GM23338 (cell line): ENCODE measurements around the gene WWOX. TPM values are rescaled to one million over a fixed set of nuclear protein-coding genes. Genes with fewer than 3 reads are reported as not detected.

ENCODE experiments used
- ATAC-seq: fragments of 200-7000 bp; cut with Tn5 transposase; 3 replicates; pipeline ENCODE4 v1.9.1; 2020
- DNase-seq: peaks from one replicate; pipeline ENCODE4 v3.0.0-alpha.2; 2015; ENCODE audit warnings: low spot score
- H2AFZ ChIP-seq: fragments of 200-600 bp; sonication (generic); 2 replicates; pipeline ENCODE4 v1.8.0; 2016; ENCODE audit warnings: antibody characterized with exemption, mild to moderate bottlenecking, moderate library complexity
- H3F3A ChIP-seq: fragments of 200-600 bp; sonication (generic); replicated peaks from 2 replicates; pipeline ENCODE4 v1.8.0; 2017; ENCODE audit warnings: antibody characterized with exemption, mixed run types, low read depth
- H3K27ac ChIP-seq: fragments of 200-600 bp; sonication (generic); 2 replicates; pipeline ENCODE4 v1.6.1; 2016; ENCODE audit warnings: low read depth
- H3K27me3 ChIP-seq: fragments of 200-600 bp; sonication (generic); 2 replicates; pipeline ENCODE4 v1.8.0; 2016; ENCODE audit warnings: mild to moderate bottlenecking, mixed run types, moderate library complexity; ENCODE audit not compliant: insufficient read depth
- H3K36me3 ChIP-seq: fragments of 200-600 bp; sonication (generic); 2 replicates; pipeline ENCODE4 v1.8.0; 2016; ENCODE audit warnings: mild to moderate bottlenecking; ENCODE audit not compliant: insufficient read depth
- H3K4me1 ChIP-seq: fragments of 200-600 bp; sonication (generic); 2 replicates; pipeline ENCODE4 v1.8.0; 2016; ENCODE audit warnings: mild to moderate bottlenecking, moderate library complexity; ENCODE audit not compliant: insufficient read depth
- H3K4me2 ChIP-seq: fragments of 200-600 bp; sonication (generic); 2 replicates; pipeline ENCODE4 v1.7.1; 2017; ENCODE audit warnings: mixed run types
- H3K4me3 ChIP-seq: fragments of 200-600 bp; sonication (generic); 2 replicates; pipeline ENCODE4 v1.6.1; 2016; ENCODE audit warnings: mixed run types
- H3K79me2 ChIP-seq: fragments of 200-600 bp; sonication (generic); replicated peaks from 2 replicates; pipeline ENCODE4 v1.8.0; 2017; ENCODE audit warnings: mild to moderate bottlenecking; ENCODE audit not compliant: insufficient read depth
- H3K9me2 ChIP-seq: fragments of 200-600 bp; sonication (generic); 2 replicates; pipeline ENCODE4 v1.8.0; 2017; ENCODE audit not compliant: insufficient read depth
- H4K20me1 ChIP-seq: fragments of 200-600 bp; sonication (generic); replicated peaks from 2 replicates; pipeline ENCODE4 v1.8.0; 2017; ENCODE audit warnings: mild to moderate bottlenecking; ENCODE audit not compliant: insufficient read depth
- H3K27ac Mint-ChIP-seq: 2 replicates; pipeline ENCODE4 v1.8.0; 2020; ENCODE audit warnings: inconsistent platforms, mild to moderate bottlenecking, moderate library complexity, mixed read lengths
- H3K27me3 Mint-ChIP-seq: 3 replicates; pipeline ENCODE4 v1.8.0; 2022; ENCODE audit warnings: low read depth, mild to moderate bottlenecking, moderate library complexity, mixed read lengths, inconsistent platforms; ENCODE audit not compliant: insufficient read depth, poor library complexity
- H3K36me3 Mint-ChIP-seq: 3 replicates; pipeline ENCODE4 v1.8.0; 2021; ENCODE audit warnings: low read depth, mild to moderate bottlenecking, inconsistent platforms, moderate library complexity, mixed read lengths
- H3K4me1 Mint-ChIP-seq: 3 replicates; pipeline ENCODE4 v1.8.0; 2020; ENCODE audit warnings: mild to moderate bottlenecking, inconsistent platforms, mixed read lengths
- H3K4me3 Mint-ChIP-seq: 3 replicates; pipeline ENCODE4 v1.8.0; 2021; ENCODE audit warnings: moderate library complexity, mild to moderate bottlenecking, inconsistent platforms, mixed read lengths
- H3K9me3 Mint-ChIP-seq: 3 replicates; pipeline ENCODE4 v1.8.0; 2020; ENCODE audit warnings: moderate library complexity, mild to moderate bottlenecking, inconsistent platforms, mixed read lengths
- CREB1 ChIP-seq: fragments of 250-450 bp; sonication (Bioruptor Pico); IDR thresholded peaks from 2 replicates; pipeline ENCODE4 v1.5.0; 2020; ENCODE audit warnings: low read depth, mild to moderate bottlenecking, moderate library complexity
- EZH2 ChIP-seq: fragments of 200-600 bp; sonication (generic); IDR thresholded peaks from one replicate; pipeline ENCODE4 v1.8.0; 2017; ENCODE audit warnings: antibody characterized with exemption, mild to moderate bottlenecking, low read depth; ENCODE audit not compliant: unreplicated experiment
- EZH2phosphoT487 ChIP-seq: fragments of 200-600 bp; sonication (generic); IDR thresholded peaks from one replicate; pipeline ENCODE4 v1.8.1; 2018; ENCODE audit warnings: antibody characterized with exemption; ENCODE audit not compliant: unreplicated experiment
- polyA plus RNA-seq: library from polyadenylated mRNA; unstranded; fragments of >200 nt; fragmentation: Nextera tagmentation; extraction: Ambion mirVana; gene quantifications from 2 replicates; pipeline ENCODE4 v1.2.1, GENCODE V29; 2016
- total RNA-seq: library from RNA; depleted of rRNA; stranded (reverse); fragments of >200 nt; shearing (Covaris generic); gene quantifications from 2 replicates; pipeline ENCODE4 v1.2.3, GENCODE V29; 2014
- TF ChIP-seq, protein P1 (sequence below): fragments of 250-450 bp; sonication (Bioruptor Pico); IDR thresholded peaks from 2 replicates; pipeline ENCODE4 v1.5.0; 2020; ENCODE audit warnings: mild to moderate bottlenecking, moderate library complexity
- TF ChIP-seq, protein P2 (sequence below): IDR thresholded peaks from 2 replicates; pipeline ENCODE4 v1.6.1; 2016; ENCODE audit warnings: antibody characterized with exemption
- TF ChIP-seq, protein P3 (sequence below): IDR thresholded peaks from one replicate; pipeline ENCODE4 v1.6.1; 2018; ENCODE audit warnings: antibody characterized with exemption; ENCODE audit not compliant: unreplicated experiment

Gene WWOX
- total and polyA plus RNA-seq, 2 experiments from 2014 or later = 10.0 to 19.3 TPM

DNA sequence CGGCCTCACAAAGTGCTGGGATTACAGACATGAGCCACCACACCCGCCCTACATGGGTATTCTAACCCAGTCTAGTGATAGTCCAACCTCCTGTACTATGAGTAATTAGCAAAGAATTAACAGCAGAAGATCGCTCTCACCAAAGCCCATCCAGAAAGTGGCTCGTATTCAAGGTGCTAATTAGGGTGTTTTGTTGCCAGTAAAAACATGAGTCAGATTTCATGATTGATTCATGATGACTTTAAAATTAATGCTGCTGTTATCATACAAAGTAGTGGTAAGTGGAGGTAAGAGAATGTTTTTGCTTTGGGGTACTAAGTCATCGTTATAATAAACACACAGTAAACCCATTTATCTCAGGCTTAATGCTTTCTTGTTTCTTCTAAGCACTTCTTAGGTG is 428.8 kb downstream of the WWOX start (continued):
- no peak for TF ChIP-seq EZH2
- TF ChIP-seq, protein P1, sequence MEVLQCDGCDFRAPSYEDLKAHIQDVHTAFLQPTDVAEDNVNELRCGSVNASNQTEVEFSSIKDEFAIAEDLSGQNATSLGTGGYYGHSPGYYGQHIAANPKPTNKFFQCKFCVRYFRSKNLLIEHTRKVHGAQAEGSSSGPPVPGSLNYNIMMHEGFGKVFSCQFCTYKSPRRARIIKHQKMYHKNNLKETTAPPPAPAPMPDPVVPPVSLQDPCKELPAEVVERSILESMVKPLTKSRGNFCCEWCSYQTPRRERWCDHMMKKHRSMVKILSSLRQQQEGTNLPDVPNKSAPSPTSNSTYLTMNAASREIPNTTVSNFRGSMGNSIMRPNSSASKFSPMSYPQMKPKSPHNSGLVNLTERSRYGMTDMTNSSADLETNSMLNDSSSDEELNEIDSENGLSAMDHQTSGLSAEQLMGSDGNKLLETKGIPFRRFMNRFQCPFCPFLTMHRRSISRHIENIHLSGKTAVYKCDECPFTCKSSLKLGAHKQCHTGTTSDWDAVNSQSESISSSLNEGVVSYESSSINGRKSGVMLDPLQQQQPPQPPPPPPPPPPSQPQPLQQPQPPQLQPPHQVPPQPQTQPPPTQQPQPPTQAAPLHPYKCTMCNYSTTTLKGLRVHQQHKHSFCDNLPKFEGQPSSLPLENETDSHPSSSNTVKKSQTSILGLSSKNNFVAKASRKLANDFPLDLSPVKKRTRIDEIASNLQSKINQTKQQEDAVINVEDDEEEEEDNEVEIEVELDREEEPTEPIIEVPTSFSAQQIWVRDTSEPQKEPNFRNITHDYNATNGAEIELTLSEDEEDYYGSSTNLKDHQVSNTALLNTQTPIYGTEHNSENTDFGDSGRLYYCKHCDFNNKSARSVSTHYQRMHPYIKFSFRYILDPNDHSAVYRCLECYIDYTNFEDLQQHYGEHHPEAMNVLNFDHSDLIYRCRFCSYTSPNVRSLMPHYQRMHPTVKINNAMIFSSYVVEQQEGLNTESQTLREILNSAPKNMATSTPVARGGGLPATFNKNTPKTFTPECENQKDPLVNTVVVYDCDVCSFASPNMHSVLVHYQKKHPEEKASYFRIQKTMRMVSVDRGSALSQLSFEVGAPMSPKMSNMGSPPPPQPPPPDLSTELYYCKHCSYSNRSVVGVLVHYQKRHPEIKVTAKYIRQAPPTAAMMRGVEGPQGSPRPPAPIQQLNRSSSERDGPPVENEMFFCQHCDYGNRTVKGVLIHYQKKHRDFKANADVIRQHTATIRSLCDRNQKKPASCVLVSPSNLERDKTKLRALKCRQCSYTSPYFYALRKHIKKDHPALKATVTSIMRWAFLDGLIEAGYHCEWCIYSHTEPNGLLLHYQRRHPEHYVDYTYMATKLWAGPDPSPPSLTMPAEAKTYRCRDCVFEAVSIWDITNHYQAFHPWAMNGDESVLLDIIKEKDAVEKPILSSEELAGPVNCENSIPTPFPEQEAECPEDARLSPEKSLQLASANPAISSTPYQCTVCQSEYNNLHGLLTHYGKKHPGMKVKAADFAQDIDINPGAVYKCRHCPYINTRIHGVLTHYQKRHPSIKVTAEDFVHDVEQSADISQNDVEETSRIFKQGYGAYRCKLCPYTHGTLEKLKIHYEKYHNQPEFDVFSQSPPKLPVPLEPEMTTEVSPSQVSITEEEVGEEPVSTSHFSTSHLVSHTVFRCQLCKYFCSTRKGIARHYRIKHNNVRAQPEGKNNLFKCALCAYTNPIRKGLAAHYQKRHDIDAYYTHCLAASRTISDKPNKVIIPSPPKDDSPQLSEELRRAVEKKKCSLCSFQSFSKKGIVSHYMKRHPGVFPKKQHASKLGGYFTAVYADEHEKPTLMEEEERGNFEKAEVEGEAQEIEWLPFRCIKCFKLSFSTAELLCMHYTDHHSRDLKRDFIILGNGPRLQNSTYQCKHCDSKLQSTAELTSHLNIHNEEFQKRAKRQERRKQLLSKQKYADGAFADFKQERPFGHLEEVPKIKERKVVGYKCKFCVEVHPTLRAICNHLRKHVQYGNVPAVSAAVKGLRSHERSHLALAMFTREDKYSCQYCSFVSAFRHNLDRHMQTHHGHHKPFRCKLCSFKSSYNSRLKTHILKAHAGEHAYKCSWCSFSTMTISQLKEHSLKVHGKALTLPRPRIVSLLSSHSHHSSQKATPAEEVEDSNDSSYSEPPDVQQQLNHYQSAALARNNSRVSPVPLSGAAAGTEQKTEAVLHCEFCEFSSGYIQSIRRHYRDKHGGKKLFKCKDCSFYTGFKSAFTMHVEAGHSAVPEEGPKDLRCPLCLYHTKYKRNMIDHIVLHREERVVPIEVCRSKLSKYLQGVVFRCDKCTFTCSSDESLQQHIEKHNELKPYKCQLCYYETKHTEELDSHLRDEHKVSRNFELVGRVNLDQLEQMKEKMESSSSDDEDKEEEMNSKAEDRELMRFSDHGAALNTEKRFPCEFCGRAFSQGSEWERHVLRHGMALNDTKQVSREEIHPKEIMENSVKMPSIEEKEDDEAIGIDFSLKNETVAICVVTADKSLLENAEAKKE (CRISPR knock-in tag) = no peak
- TF ChIP-seq EZH2phosphoT487 = no peak

DNA sequence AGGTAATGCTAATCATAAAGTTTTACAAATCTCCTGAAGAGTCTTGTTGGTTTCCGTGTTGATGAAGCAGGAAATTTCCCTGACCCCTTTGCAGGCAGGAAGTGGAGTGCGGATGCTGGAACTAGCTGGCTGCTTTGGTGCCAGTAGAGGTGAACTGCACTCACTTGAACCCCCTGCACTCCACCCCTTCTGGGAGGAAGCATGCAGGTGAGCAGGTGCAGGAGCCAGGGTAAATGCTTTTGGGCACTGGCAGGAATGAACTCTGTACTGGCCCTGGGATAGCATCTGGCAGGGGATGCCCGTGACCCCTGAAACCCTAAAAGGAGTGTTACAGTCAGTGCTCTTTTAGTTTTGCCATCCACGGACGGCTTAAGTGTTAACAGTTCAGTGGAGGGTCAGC is 430.4 kb downstream of the WWOX start:
- H3K4me1 Mint-ChIP-seq = no peaks in the 10 kb centered on the region
- Histone ChIP-seq H3K36me3 (no peaks in the 10 kb centered on the region), H2AFZ (no peak overlapping the region), H3K9me2 (no peaks in the 10 kb centered on the region), H4K20me1 (no peaks in the 10 kb centered on the region), H3K4me3 (no peak overlapping the region), H3F3A (no peaks in the 10 kb centered on the region), H3K27ac (no peak overlapping the region), H3K27me3 (no peaks in the 10 kb centered on the region), H3K4me1 (no peaks in the 10 kb centered on the region), H3K4me2 (no peak overlapping the region), H3K79me2 (no peaks in the 10 kb centered on the region)
- no peaks in the 10 kb centered on the region for H3K36me3 Mint-ChIP-seq
- H3K4me3 Mint-ChIP-seq = no peak overlapping the region
- ATAC-seq (no peak), DNase-seq (no peak)
- no peaks in the 10 kb centered on the region for H3K9me3 Mint-ChIP-seq
- TF ChIP-seq CREB1 (CRISPR knock-in tag) = no peak
- no peaks in the 10 kb centered on the region for H3K27me3 Mint-ChIP-seq
- H3K27ac Mint-ChIP-seq = no peak overlapping the region

DNA sequence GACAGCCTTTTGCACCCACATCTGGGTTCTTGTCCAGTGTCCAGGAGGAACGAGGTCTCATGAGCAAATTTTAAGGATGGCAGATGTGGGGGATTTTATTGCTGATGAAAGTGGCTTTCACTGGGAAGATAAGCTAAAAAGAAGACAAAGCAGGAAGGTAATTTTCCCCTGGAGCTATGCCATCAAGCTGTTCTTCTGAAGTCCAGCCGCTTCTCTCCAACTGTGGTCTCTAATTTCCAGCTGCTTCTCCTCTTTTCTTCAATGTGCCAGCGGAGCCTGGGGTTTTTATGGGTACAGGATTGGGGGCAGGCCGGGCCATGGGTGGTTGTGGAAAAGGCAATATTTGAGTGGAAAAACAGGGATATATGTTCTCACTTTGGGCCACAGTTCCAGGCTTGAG is 430.8 kb downstream of the WWOX start:
- H3K4me1 ChIP-seq = no peaks in the 10 kb centered on the region
- no peak overlapping the region for H2AFZ ChIP-seq
- H4K20me1 ChIP-seq = no peaks in the 10 kb centered on the region
- H3K27ac Mint-ChIP-seq = no peak overlapping the region
- no peaks in the 10 kb centered on the region for H3F3A ChIP-seq
- no peaks in the 10 kb centered on the region for H3K4me1 Mint-ChIP-seq
- no peaks in the 10 kb centered on the region for H3K36me3 ChIP-seq
- H3K79me2 ChIP-seq = no peaks in the 10 kb centered on the region
- ATAC-seq (no peak), DNase-seq (no peak)
- no peaks in the 10 kb centered on the region for H3K36me3 Mint-ChIP-seq
- no peak overlapping the region for H3K27ac ChIP-seq
- H3K9me2 ChIP-seq = no peaks in the 10 kb centered on the region
- H3K27me3 ChIP-seq = no peaks in the 10 kb centered on the region
- no peaks in the 10 kb centered on the region for H3K9me3 Mint-ChIP-seq
- no peak overlapping the region for H3K4me3 ChIP-seq
- no peak overlapping the region for H3K4me2 ChIP-seq
- no peak overlapping the region for H3K4me3 Mint-ChIP-seq
- no peaks in the 10 kb centered on the region for H3K27me3 Mint-ChIP-seq
- TF ChIP-seq, protein P2, sequence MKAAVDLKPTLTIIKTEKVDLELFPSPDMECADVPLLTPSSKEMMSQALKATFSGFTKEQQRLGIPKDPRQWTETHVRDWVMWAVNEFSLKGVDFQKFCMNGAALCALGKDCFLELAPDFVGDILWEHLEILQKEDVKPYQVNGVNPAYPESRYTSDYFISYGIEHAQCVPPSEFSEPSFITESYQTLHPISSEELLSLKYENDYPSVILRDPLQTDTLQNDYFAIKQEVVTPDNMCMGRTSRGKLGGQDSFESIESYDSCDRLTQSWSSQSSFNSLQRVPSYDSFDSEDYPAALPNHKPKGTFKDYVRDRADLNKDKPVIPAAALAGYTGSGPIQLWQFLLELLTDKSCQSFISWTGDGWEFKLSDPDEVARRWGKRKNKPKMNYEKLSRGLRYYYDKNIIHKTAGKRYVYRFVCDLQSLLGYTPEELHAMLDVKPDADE = no peak
- TF ChIP-seq, protein P3, sequence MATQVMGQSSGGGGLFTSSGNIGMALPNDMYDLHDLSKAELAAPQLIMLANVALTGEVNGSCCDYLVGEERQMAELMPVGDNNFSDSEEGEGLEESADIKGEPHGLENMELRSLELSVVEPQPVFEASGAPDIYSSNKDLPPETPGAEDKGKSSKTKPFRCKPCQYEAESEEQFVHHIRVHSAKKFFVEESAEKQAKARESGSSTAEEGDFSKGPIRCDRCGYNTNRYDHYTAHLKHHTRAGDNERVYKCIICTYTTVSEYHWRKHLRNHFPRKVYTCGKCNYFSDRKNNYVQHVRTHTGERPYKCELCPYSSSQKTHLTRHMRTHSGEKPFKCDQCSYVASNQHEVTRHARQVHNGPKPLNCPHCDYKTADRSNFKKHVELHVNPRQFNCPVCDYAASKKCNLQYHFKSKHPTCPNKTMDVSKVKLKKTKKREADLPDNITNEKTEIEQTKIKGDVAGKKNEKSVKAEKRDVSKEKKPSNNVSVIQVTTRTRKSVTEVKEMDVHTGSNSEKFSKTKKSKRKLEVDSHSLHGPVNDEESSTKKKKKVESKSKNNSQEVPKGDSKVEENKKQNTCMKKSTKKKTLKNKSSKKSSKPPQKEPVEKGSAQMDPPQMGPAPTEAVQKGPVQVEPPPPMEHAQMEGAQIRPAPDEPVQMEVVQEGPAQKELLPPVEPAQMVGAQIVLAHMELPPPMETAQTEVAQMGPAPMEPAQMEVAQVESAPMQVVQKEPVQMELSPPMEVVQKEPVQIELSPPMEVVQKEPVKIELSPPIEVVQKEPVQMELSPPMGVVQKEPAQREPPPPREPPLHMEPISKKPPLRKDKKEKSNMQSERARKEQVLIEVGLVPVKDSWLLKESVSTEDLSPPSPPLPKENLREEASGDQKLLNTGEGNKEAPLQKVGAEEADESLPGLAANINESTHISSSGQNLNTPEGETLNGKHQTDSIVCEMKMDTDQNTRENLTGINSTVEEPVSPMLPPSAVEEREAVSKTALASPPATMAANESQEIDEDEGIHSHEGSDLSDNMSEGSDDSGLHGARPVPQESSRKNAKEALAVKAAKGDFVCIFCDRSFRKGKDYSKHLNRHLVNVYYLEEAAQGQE = no peak
